Measurements from ENCODE around the gene ANO4.

ANO4 gene

GRCh38 chr12:100868487-100868886 lies 73.9 kb downstream of the ANO4 start:
- Histone ChIP-seq H3K9ac (ENCODE audit: low read depth, low read length, poor library complexity, severe bottlenecking) (no peak overlapping the region), H3K27me3 (ENCODE audit: insufficient read depth, low read length, poor library complexity, severe bottlenecking) (no peaks in the 10 kb centered on the region), H3K9me3 (ENCODE audit: insufficient read depth, low read depth, low read length) (no peaks in the 10 kb centered on the region), H3K4me2 (ENCODE audit: low read depth, low read length, poor library complexity, severe bottlenecking) (no peak overlapping the region), H3F3A (ENCODE audit: low read depth) (no peaks in the 10 kb centered on the region), H3K4me3 (ENCODE audit: low read length, poor library complexity, severe bottlenecking) (no peak overlapping the region), H3K79me2 (ENCODE audit: insufficient read depth, low read length) (no peaks in the 10 kb centered on the region), H3K36me3 (ENCODE audit: insufficient read depth, low read length) (no peaks in the 10 kb centered on the region), H4K20me1 (ENCODE audit: insufficient read depth, low read length, poor library complexity, severe bottlenecking) (no peaks in the 10 kb centered on the region), H3K9me2 (replicated peaks; ENCODE audit: low read depth, low read length) (no peaks in the 10 kb centered on the region), H3K4me1 (ENCODE audit: insufficient read depth, low read length, poor library complexity, severe bottlenecking) (no peaks in the 10 kb centered on the region), H2AFZ (ENCODE audit: low read length) (no peak overlapping the region)
- TF ChIP-seq CTCF (conservative IDR thresholded peaks at IDR 0.05; ENCODE audit: low read length) (no peak), EZH2phosphoT487 (IDR thresholded peaks at IDR 0.05; ENCODE audit: borderline replicate concordance) (no peak)

GRCh38 chr12:100871195-100871734 lies 76.7 kb downstream of the ANO4 start:
- Histone ChIP-seq H3K4me2 (ENCODE audit: low read depth, low read length, poor library complexity, severe bottlenecking) (no peak overlapping the region), H3K36me3 (ENCODE audit: insufficient read depth, low read length) (no peaks in the 10 kb centered on the region), H3K27me3 (ENCODE audit: insufficient read depth, low read length, poor library complexity, severe bottlenecking) (no peaks in the 10 kb centered on the region), H3K79me2 (ENCODE audit: insufficient read depth, low read length) (no peaks in the 10 kb centered on the region), H2AFZ (ENCODE audit: low read length) (no peak overlapping the region), H3K4me1 (ENCODE audit: insufficient read depth, low read length, poor library complexity, severe bottlenecking) (no peaks in the 10 kb centered on the region), H3K9me3 (ENCODE audit: insufficient read depth, low read depth, low read length) (no peaks in the 10 kb centered on the region), H3K4me3 (ENCODE audit: low read length, poor library complexity, severe bottlenecking) (no peak overlapping the region), H4K20me1 (ENCODE audit: insufficient read depth, low read length, poor library complexity, severe bottlenecking) (no peaks in the 10 kb centered on the region), H3K9ac (ENCODE audit: low read depth, low read length, poor library complexity, severe bottlenecking) (no peak overlapping the region), H3F3A (ENCODE audit: low read depth) (no peaks in the 10 kb centered on the region), H3K9me2 (replicated peaks; ENCODE audit: low read depth, low read length) (no peaks in the 10 kb centered on the region)
- TF ChIP-seq CTCF (conservative IDR thresholded peaks at IDR 0.05; ENCODE audit: low read length) = no peak
- no peak for TF ChIP-seq EZH2phosphoT487 (IDR thresholded peaks at IDR 0.05; ENCODE audit: borderline replicate concordance)

- no peaks in the 10 kb centered on the region for H3K9me3 ChIP-seq (ENCODE audit: insufficient read depth, low read depth, low read length)
- H3K9me2 ChIP-seq (replicated peaks; ENCODE audit: low read depth, low read length) = no peaks in the 10 kb centered on the region
- no peaks in the 10 kb centered on the region for H4K20me1 ChIP-seq (ENCODE audit: insufficient read depth, low read length, poor library complexity, severe bottlenecking)
- H3F3A ChIP-seq (ENCODE audit: low read depth) = no peaks in the 10 kb centered on the region
- no peaks in the 10 kb centered on the region for H3K79me2 ChIP-seq (ENCODE audit: insufficient read depth, low read length)
- no peaks in the 10 kb centered on the region for H3K4me1 ChIP-seq (ENCODE audit: insufficient read depth, low read length, poor library complexity, severe bottlenecking)
- H2AFZ ChIP-seq (ENCODE audit: low read length) = no peak overlapping the region
- no peak overlapping the region for H3K4me2 ChIP-seq (ENCODE audit: low read depth, low read length, poor library complexity, severe bottlenecking)
- H3K36me3 ChIP-seq (ENCODE audit: insufficient read depth, low read length) = no peaks in the 10 kb centered on the region
- no peaks in the 10 kb centered on the region for H3K27me3 ChIP-seq (ENCODE audit: insufficient read depth, low read length, poor library complexity, severe bottlenecking)
- no peak overlapping the region for H3K9ac ChIP-seq (ENCODE audit: low read depth, low read length, poor library complexity, severe bottlenecking)
- TF ChIP-seq EZH2phosphoT487 (IDR thresholded peaks at IDR 0.05; ENCODE audit: borderline replicate concordance) = no peak
- no peak for TF ChIP-seq CTCF (conservative IDR thresholded peaks at IDR 0.05; ENCODE audit: low read length)
- no peak overlapping the region for H3K4me3 ChIP-seq (ENCODE audit: low read length, poor library complexity, severe bottlenecking)
Observed at GRCh38 chr12:100875156-100875555, 80.6 kb downstream of the ANO4 start.
